Measurements from ENCODE around the gene QKI.

DNA sequence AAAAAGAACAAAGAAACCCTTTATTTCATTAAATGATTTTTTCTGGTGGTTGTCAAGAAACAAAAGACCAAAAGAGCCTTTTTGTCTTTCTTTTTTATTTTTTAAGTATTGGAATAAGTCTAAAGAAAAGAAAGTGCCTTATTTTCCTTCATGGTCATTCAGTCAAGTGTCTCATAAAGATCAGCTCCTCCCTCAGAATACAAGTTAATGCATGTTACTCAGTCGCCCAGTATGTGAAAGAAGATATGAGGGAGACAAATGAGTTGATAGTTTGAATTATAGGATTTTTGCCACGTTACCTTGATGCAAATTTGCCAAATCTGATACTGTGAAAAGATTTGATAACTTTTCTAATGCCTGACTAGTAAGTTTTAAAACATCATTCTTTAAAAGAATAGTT lies 157.2 kb downstream of the QKI start:
- TF ChIP-seq CTCF (IDR thresholded peaks at IDR 0.05) (no peak), POLR2A (IDR thresholded peaks at IDR 0.05) (no peak)

All from lower leg skin (tissue), 3 donors.